ENCODE results near the gene SLC10A1. TPM values are rescaled to one million over a fixed set of nuclear protein-coding genes. Genes with fewer than 3 reads are reported as not detected.

Gene SLC10A1
- not detected in 5 replicates for total RNA-seq (2022; extraction: Qiagen RNA extraction)

GRCh38 chr14:69796797-69797500, at the start of gene SLC10A1:
TSS of gene SLC10A1 (minus strand) at chr14:69797241. CDS start at chr14:69797155, 86 bp downstream.

GRCh38 chr14:69766984-69767368, 30.1 kb downstream of the SLC10A1 start, which contains the start of gene SRSF5:
TSS of gene SRSF5 (plus strand) at chr14:69767142. CDS start at chr14:69768157, 1,015 bp downstream.

Other genes with a start within 250 kb of the SLC10A1 start
- gene CCDC177, start 222.4 kb downstream of the SLC10A1 start, total RNA-seq (2022; extraction: Qiagen RNA extraction) = 0.02 to 0.05 TPM (median 0.03 TPM) in 5 replicates
- 6.7 to 7.8 TPM (median 7.1 TPM) in 5 replicates for gene SUSD6, start 185.6 kb downstream of the SLC10A1 start, total RNA-seq (2022; extraction: Qiagen RNA extraction)
- 208 to 366 TPM (median 248 TPM) in 5 replicates for gene SRSF5, start 30.1 kb downstream of the SLC10A1 start, total RNA-seq (2022; extraction: Qiagen RNA extraction)
- 15.9 to 22.8 TPM (median 18.2 TPM) in 5 replicates for gene SMOC1, start 82.2 kb upstream of the SLC10A1 start, total RNA-seq (2022; extraction: Qiagen RNA extraction)